GM19468 (cell line): ENCODE results near the gene PRKAR1B.
"Not testable (repeated sequence)": the region's sequence is repeated elsewhere in the genome, so short reads cannot be mapped to it uniquely, and the experiment has no call there.

Experiments used
- ATAC-seq: cut with Tn5 transposase; IDR thresholded peaks from one replicate; pipeline ENCODE4 v1.9.1; 2021; ENCODE audit warnings: mild to moderate bottlenecking, moderate library complexity, moderate number of reproducible peaks; ENCODE audit not compliant: unreplicated experiment; ENCODE audit errors: extremely low read depth

Gene PRKAR1B

GRCh38 chr7:674454-675410 is 52.3 kb downstream of the PRKAR1B start:
- no peak for ATAC-seq

DNA sequence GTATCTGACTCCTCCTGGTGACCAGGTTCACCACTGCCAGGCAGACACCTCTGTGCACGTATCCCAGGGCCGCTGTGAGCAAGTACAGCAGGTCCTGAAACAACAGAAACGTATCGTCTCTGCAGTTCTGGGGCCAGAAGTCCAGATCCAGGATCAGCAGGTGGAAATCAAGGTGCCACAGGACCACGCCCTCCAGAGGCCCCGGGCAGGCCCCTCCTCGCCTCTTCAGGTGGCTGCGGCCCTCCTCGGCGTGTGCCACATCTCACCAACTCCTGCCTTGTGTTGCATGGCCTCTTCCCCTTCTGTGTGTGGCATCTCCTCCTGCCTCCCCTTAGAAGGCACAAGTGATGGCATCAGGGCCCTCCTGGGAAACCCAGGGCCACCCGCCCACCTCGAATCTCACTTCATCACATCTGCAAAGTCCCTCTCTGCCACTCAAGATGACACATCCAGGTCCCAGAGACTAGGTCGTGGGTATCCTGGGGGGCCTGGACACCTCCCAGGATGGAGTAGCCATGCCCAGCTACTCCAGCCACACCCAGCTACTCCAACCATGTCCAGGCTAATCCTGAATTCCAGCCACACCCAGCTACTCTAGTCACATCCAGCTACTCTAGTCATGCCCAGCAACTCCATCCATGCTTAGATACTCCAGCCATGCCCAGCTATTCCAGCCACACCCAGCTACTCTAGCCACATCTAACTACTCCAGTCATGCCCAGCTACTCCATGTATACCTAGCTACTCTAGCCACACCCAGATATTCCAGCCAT is 53.2 kb downstream of the PRKAR1B start:
- ATAC-seq, result no peak

- no peak for ATAC-seq
Measured at GRCh38 chr7:672891-673290, 54.2 kb downstream of the PRKAR1B start.

DNA sequence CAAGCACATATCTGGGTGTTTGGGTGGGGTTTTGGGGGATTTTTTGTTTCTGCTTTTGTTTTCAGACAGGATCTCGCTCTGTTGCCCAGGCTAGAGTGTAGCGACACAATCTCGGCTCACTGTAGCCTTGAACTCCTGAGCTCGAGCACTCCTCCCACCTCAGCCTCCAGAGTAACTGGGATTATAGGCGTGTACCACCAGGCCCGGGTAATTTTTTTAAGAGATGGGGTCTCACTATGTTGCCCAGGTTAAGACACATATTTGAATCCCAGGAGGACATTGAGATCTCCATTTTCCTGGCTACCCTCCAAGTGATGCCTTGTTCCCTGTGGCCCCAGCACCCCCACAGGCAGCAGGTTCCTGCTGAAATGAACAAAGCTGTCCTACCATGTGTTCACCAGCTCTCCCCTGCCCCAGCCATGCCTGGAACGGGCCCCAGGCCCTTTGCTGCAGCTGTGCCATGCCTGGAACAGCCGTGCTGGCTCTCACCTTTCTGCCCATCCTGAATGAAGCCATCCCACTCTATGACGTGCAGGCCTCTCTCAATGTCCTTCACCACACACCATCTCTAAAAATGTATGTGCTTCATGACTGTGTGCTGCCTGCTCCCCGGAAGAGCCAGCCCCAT is 55.6 kb downstream of the PRKAR1B start:
- ATAC-seq, result no peak

GRCh38 chr7:670501-671390 is 56.3 kb downstream of the PRKAR1B start:
- no peak for ATAC-seq

- ATAC-seq, result no peak
Measured at GRCh38 chr7:668958-669357, 58.1 kb downstream of the PRKAR1B start.

DNA sequence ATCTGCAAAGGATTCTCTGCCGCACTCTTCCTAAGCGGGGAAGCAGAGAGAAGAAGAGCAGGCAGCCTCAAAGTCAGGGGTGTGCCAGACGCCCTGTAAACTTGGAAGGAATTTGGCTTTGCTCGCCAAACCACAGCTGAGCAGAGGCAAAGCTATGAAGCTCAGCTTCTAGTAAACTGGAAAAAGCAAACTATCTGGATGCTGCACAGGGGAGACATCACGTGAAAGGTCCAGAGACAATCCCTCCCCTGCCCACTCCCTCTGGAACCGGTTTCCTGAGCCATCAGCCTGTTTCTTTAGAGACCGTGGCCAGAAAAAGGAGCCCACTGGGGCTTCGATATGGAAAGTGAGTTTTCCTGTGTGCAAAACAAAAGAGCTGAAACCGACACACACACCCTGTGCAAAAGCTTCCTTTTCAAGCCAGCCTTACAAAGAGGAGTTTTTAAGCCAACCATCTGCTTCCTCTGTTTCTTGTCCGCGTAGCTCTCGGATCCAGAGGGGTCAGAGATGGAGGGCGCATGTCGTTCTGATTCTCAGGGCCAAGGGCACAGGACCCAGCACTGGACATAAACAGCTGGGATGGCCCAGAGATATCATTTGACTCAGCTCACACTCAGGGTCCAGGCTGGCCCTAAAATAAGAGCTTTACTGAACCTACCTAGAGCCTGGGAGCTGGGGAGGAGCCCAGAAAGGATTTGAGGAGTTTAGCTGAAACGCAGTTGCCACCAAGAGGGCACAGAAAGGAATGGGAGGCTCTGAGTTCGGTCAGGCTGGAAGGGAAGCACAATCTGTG is 58.7 kb downstream of the PRKAR1B start:
- no peak for ATAC-seq

DNA sequence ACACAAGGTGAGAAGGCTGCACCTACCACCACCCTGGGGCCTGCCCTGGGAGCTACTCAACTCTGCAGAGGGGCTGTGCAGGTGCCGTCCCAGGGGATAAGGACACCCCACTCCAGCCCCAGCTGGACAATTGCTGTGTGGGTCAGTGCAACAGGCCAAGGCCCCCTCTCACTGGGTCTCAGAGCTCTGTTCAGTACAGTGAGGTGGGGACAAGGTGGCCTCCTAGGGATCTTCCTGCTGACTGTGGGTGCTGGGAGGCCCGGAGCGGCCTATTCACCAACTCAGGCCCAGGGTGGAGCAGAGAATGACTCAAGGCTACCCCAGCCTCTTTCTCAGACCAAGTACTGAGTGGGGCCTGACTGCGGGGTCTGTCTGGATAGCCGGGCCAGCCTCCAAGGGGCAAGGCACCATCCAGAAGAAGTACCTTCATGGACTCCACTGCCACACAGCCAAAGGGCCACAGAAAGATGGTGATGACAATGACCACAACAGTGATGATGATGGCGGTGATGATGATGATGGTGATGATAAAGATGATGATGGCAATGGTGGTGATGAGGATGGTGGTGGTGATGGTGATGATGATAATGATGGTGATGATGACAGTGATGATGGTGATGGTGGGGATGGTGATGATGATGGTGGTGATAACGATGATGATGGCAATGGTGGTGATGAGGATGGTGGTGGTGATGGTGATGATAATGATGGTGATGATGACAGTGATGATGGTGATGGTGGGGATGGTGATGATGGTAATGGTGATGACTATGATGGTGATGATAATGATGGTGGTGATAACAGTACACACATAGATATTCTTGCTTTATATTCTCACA is 60.4 kb downstream of the PRKAR1B start:
- ATAC-seq, result no peak

GRCh38 chr7:665736-666453 is 61.2 kb downstream of the PRKAR1B start:
- ATAC-seq, result no peak

DNA sequence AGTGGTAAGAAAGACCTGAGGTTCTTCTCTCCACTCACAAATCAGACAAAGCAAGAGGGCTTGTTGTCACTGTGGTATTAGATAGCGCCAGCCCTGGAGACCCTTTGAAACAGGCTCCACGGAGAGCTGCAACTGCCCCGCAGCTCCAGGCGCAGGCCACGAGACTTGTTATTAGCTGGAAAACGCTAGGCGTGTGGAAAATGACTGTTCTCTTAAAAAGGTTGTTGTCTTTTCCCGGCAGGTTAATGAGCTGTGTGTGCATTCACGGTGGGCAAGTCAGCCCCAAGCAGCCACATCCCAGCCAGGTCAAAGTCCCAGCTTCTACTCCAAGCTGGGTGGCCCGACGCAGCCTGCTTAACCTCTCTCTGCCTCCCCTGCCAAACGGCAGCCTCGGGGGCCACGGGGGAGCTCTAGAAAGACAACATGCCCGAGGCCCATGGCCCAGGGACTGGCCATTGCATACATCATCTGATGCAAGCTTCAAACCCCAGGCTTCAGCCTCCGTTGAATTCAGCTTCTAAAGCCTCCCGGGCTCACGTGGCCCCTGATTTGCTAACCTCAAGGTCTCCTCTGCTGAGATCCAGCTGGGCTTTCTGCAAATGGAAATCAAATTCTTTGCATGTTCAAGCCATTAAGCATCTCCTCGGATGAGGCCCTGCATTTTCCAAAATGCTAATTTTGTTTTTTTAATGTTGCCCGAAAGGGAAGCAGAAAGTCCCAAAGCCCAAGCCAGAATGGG is 61.9 kb downstream of the PRKAR1B start:
- no peak for ATAC-seq

- ATAC-seq, result no peak
Measured at GRCh38 chr7:664402-664775, 62.7 kb downstream of the PRKAR1B start.

- no peak for ATAC-seq
Measured at GRCh38 chr7:662576-662975, 64.5 kb downstream of the PRKAR1B start.

GRCh38 chr7:659996-660395 is 67.1 kb downstream of the PRKAR1B start:
- no peak for ATAC-seq

GRCh38 chr7:659306-659847 is 67.7 kb downstream of the PRKAR1B start:
- ATAC-seq, result no peak

- no peak for ATAC-seq
Measured at GRCh38 chr7:657565-658119, 69.4 kb downstream of the PRKAR1B start.

DNA sequence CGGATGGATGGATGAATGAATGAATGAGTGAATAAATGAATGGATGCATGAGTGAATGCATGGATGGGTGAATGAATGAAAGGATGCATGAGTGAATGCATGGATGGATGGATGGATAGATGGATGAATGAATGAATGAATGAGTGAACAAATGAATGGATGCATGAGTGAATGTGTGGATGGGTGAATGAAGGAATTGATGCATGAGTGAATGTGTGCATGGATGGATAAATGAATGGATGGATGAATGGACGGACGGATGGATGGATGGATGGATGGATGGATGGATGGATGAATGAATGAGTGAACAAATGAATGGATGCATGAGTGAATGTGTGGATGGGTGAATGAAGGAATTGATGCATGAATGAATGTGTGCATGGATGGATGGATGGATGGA is 70.1 kb downstream of the PRKAR1B start:
- ATAC-seq, result not testable (repeated sequence)
